GM19324 (cell line): ENCODE measurements around the gene ATP6V1A.

Experiments
- ATAC-seq: cut with Tn5 transposase; IDR thresholded peaks from one replicate; pipeline ENCODE4 v1.9.1; 2021; ENCODE audit warnings: mild to moderate bottlenecking, moderate library complexity; ENCODE audit not compliant: unreplicated experiment, low FRiP score

The ATP6V1A gene

DNA sequence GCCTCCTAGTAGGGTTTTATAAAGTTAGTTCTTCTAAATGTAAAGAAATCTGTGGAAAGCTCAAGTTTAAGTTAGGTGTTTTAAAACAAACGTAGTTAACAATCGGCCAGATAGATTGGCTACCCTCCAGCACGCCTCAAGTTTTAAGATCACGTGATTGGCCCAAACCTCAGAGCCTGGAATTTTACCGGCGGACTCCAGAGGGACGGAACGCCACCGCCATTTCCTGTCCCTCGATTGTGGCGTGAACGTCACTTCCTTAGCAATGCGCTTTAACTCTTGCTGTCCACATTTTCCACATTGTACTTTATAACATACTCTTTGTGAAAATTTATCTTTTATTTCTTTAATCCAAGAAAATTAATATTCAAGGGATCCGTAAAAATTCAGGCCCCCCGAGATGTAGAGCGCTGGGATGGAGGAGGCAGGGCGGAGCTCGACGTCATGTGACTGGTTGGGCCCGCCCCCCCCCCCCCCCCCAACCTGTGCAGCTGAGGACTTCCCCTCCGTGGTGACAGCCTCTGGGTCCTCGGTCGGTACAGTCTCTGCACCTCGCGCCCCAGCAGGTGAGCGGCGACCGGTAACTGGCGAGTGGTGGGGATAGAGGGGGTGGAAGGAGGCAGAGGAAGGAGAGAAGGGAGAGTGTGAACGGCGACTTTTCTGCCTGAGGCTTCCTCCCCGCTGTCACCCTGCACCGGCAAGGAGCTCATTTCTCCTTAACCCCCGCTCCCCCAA, at the start of gene ATP6V1A:
ATP6V1A (plus strand) TSS at position 488 of the 735 bp plus-strand sequence. CDS start 31,719 bp downstream, outside the sequence.
- peak; percentile 37 for ATAC-seq

DNA sequence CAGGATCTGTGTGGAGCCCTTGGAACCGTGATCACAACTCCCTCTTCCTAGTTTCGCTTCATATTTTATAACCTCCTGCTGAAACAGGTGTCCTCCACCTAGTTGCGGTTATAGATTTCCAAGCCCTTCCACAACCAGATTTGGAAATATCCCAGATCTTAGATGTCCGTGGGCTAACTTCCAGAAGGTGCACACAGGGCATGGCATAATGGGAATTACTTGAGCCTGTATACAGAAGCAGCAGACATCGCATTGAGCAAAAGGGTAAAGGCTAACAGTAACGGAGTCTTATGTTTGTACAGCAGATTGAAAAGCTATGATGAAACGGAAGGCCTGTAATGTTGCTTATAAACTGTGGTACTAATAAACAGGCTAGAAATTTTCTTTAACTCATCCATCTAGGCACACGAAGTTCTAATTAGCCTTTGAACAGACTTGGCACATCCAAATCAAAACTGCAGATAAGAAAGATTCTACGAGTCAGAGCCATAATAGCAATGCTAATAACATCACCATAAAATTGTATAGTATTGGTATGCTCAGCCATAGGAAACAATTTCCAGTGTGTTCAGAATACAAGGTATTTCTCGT, 49.2 kb upstream of the ATP6V1A start:
- no peak for ATAC-seq

DNA sequence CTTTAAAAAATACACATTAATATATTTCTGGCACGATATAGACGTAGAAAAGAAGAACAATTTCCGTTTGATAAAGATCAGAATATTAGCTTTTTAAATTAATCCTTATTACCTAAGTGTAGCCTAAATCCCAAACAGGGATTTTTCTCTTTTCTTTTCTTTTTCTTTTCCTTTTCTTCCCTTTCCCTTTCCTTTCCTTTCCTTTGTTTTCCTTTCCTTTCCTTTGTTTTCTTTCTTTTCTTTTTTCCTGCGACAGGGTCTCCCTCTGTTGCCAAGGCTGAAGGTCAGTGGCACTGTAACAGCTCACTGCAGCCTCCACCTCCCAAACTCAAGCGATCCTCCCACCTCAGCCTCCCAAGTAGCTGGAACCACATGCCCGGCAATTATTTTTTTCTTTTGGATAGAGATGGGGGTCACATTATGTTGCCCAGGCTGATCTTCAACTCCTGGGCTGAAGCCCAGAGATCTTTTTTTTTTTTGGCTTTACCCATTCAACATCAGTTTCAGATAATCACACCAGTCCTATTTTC, 48.6 kb upstream of the ATP6V1A start:
- ATAC-seq = no peak

DNA sequence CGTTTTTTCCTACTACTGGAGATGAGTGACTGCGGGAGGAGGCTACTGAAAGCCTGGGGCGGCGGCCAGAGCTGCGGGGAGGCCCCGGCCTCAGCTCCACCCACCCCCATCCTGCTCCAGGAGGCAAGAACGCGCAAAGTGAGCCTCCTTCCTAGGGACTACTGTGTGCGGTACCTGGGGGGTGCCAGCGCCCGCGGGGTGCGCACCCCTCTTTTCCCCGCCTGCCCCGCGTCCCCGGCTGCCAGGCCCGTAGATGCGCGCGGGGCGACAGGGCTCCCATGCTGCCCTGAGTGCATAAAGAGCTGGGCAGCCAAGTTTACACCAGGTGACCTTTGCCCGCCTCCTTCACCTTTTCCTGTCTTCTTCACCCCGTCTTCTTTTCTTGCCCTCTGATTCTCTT, 47.9 kb upstream of the ATP6V1A start:
- ATAC-seq = no peak

DNA sequence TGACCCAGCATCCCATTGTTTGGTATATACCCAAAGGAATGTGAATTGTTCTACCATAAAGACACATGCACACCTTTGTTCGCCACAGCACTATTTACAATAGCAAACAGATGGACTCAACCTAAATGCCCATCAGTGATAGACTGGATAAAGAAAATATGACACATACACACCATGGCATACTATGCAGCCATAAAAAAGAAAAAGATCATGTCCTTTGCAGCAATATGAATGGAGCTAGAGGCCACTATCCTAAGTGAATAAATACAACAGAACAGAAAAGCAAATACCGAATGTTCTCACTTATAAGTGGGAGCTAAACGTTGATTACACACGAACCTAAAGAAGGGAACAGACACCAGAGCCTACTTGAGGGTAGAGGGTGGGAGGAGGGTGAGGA, 39.0 kb upstream of the ATP6V1A start:
- no peak for ATAC-seq

DNA sequence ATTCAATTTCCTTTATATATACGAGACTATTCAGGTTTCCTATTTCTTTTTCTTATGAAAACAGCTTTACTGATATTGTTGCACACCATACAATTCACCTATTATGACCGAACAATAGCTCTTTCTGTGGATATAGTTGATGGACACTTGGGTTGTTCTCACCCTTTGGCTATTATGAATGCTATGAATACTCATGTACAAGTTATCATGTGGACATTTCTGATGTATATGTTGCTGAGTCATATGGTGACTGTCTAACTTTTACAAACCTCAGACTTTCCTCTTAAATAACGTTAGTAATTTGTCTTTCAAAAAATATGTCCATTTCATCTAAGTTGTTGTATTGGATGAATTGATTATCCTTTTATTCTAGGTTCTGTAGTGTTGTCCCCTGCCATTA, 34.7 kb upstream of the ATP6V1A start:
- ATAC-seq = no peak

DNA sequence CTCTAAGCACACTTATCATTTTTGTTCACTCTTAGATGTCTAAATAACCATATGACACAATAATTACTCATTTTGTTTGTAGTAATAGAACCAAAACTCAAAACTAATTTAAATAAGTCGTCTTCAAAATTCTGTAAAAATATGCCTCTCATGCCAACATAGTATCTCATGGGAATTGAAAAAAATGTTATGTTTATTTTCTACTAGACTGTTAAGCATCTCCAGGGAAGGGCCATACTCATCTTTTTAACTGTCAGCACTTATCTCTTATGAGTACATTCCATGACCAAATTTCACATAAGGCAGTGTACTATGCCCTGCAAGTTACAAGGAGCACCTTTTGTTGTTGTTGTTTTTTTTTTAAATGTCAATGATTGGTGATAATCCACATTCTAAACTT, 32.1 kb upstream of the ATP6V1A start:
- no peak for ATAC-seq

DNA sequence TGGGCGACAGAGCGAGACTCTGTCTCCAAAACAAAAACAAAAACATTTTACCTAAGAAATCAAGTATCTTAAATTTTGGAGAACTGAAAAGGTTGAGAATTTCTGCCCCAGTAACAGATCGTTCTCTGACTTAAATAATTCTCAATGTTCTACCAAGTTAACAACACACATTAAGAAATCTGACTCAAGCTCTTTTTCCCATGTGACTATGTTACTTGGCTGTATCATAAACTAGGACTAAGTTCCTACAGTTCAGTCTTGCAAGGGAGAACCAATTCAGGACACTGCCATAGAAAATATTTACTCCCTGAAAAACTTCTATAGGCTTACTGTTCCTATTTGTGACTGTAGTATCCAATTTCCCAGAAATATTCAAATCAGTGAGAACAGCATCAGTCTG, 29.5 kb upstream of the ATP6V1A start:
- no peak for ATAC-seq

DNA sequence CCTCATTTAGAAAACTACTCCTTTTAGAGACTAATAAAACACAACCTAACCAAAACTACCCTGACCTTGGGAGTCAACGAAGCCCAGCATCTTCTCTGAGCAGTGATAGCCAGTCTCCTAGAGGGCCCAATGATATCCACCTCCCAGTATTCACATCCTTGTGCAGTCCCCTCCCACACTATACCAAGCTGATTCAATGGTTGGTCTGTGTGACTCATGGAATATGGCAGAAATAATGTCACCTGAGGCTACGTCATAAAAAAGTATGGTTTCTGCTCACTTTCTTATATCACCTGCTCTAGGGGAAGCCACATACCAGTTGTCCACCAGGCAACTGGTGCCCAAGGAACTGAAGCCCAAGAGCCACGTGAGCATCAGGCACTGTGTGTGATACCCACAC, 29.0 kb upstream of the ATP6V1A start:
- no peak for ATAC-seq

DNA sequence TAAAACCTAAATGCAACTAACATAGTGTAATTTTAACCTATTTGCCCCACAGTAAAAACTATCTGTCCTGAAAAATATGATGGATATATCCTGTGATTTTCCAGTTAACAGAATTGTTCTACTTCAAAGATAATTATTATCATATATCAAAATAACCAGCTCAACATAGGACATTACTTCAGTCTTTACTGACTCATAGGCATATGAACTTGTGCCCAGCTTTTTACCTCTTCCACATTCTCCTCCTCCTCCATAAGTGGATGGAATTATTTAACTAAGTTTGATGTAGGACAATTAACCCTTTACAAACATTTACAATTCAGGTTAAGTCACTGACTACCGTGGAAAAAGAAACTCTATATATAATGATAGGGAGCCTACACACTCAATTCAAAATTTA, 27.5 kb upstream of the ATP6V1A start:
- ATAC-seq = no peak

DNA sequence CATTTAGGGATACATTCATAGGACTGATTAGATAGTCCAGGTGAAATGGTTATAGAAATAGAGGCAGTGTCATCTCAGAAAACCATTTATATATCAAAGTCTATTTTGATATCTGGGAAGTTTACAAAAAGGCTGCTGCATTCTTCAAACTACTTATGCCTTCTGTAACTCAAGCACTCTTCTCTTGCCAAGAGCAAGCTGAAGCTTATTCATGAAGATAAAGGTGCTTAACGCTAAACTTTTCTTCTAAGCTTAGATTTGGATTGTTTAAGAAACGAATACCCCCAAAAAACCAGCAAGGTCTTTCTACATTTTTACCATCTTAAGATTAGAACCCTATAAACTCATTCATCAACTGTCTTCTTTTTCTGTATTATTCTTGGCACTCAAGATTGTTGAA, 27.1 kb upstream of the ATP6V1A start:
- no peak for ATAC-seq

DNA sequence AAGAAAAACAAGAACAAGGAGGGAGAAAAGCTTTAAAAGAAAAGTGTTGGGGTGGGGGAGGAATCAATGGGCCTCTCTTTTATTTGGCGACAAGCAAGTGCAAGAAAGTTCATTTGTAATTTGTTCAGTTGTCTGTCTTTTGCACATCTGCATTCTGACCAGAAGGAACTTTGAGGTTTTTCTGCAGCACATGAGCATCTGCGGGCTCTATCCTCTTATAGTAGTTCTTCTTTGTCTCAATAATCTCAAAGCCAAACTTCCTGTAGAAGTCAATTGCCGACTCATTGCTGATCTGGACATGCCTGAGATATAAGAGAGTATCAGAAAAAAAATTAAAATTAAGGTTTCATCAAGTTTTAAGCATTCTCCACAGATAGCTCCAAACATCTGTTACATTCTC, 25.2 kb upstream of the ATP6V1A start:
- no peak for ATAC-seq

DNA sequence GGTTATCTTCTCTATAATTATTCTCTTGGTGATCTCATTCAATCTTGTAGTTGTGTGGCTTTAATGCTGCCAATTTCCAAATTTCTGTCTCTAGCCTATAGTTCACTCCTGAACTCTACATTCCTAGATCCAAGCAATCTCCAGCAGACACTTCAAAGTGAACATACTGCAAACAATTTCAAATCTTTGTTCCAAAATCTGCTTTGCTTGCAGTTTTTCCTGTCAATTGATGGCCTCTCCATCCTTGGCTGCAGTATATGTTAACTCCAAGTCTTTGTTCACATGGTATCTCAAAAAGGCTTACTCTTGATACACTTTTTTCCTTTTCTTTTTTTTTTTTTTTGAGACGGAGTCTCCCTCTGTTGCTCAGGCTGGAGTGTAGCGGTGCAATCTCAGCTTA, 18.2 kb upstream of the ATP6V1A start:
- no peak for ATAC-seq

DNA sequence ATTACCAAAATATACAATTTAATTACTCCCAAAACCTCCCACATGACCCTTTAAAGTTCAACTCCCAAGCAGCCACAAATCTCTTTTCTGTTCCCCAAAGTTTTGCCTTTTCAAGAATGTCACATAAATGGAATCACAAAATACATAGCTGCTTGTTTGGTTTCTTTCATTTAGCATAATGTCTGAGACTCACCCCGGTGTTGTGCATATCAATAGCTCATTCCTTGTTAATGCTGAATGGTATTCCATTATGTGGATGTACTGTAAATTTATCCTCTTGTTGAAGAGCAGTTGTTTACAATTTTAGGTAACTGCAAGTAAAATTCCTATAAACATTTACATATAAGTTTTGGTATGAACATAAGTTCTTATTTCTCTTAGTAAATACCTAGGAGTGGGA, 16.3 kb upstream of the ATP6V1A start:
- no peak for ATAC-seq

DNA sequence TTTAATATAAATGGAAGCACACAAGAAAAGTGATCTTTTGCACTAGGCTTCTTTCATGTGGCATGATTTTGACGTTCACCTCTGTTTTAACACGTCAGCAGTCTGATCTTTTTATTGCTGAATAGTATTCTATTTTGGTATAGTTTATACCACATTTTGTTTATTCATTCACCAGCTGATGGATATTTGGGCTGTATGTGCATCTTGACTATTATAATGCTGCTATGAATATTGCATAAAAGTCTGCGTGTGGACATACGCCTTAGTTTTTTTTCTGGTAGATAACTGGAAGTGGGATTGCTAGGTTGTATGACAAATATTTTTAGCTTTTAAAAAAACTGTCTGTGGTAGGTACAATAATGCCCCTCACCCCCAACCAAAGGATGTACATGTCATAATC, 15.1 kb upstream of the ATP6V1A start:
- no peak for ATAC-seq

DNA sequence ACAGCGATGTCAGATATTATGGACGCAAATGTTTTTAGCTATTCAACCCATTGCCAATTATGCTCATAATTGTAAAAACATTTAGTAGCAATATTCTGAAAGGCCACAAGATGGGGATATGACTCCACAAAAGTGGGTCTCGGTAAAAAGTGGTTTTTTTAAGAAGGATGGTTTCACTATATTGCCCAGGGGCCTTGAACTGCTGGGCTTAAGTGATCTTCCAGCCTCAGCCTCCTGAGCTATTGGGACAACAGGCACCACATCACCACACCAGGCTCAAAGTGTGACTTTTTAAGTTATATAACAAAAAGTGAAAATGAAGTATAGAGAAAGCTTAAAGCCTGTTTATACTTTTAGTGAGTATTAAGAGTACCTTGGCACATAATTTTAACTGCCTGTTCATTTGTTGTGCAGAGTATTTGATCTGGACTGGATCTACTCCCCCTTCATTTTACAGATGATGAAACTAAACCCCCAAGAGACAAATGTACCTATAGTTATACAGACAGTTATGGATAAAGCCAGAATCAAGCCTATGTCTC, 10.2 kb upstream of the ATP6V1A start:
- ATAC-seq = no peak

DNA sequence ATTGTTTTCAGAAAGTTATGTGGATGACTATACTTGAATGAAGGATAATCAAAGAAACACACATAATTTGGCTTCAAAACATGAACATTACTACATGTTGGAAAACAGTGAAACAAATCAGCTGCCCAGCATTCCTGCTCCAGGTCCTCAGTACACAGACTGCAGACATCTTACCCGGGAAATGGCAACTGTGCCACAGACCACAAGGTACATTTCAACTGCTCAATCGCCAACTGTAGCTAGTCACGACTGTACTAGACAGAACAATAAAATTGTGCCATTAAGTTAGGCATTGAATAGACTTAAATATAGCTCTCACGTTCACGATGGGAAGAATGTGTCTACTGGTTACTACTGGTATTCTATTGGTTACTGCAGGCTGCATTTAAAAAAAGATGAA, 5.7 kb upstream of the ATP6V1A start:
- ATAC-seq = no peak

DNA sequence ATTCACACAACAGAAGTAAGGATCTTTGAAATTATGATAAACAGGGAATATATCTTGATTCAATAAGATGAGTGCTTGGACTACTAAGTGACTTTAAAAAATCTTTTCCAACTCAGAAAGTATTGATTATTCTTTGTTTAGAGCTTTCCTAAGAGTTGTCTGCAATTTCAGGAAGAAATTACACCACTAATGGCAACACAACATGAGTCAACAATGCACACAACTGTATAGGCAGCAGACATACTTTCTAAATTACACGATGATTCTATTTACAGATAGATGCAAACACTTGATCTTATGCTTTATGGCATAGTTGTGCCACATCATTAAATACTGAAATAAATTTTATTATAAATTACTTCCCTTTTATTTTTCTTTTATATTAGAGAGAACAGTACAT, 5.2 kb upstream of the ATP6V1A start:
- ATAC-seq = no peak

DNA sequence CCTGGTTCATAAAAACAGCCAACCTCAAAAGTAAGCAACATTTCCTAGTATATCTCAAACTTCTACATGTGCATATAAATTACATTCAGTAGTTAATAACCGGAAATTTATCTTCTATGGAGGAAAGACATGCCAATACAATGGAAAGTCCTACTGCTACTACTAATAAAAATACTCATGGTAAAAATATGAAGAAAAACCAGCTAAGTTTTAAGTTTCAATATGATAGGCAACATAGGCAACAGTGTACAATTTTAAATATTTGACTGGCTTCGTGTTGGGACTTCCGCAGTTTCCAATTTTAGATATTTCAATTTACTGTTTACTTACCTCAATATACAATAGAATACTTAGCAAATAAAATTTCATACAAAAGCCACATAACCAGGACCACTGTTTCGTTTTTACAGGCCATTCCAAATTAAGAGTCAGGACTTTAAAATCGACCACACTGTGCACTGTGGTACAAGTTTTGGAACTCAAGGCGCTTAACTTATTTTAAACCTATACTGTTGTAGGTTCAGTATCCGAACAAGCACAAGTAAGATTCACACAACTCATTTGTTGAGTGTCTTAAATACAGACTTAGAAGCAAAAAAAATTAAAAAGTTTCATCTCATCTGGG, 3.7 kb upstream of the ATP6V1A start:
- ATAC-seq = no peak

DNA sequence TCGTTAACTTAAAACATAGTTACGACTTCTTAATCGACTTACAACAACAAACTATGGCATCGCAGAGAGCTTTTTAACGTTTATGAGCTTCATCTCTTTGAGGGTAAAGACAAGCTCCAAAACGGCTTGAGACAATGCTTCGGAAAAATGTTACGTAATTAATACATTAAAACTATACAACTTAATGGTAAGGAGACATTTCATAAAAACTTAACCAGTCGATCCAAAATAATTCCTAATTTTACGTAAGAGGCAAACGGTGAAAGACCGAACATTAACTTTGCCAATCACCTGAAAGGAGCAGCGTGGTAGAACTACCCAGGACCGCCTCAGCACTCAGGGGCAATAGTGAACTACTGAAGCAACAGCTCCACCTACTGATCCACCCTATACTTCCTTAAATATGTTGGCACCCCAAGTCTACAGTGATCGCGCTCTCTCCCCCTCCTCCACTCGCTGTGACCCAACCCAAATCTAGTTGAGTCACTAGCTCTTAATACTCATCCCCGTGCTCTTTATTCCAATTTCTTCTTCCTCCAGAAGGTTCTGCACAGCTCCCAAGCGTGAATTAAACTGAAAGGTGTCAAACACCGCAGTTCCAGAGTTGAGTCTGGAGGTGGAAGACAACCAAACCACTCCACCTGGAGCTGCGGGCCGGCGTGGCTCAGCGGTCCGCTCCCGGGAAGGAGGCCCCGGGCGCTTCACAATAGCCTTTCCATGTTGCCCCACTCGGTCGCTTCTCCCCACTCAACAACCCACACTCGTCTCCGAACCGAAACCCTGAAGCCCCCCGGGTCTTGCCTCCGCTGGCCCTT, 1.7 kb upstream of the ATP6V1A start:
- ATAC-seq = peak; percentile 39
